ENCODE results near the gene CAMK2N1. TPM values are rescaled to one million over a fixed set of nuclear protein-coding genes. Genes with fewer than 3 reads are reported as not detected.

Gene CAMK2N1
- total and polyA plus RNA-seq, 2 of the 8 experiments (the other 6 are each of a cell fraction or from before 2014, with no cell fraction given) = 2.3 to 5.6 TPM

- H4K20me1 ChIP-seq (replicated peaks in 1 of 2; ENCODE audit: control insufficient read depth in 1 of 2, insufficient read depth in 2 of 2, low read length in 2 of 2) = peaks cover 0 to 4% of the 10 kb centered on the region in 2 experiments
- H3K4me3 ChIP-seq (ENCODE audit: extremely low read depth in 1 of 4, insufficient read depth in 2 of 4, low read depth in 3 of 4, low read length in 4 of 4) = no peak overlapping the region
- no peak overlapping the region for H4K91ac ChIP-seq (replicated peaks; ENCODE audit: insufficient read length, low read length)
- ChIA-PET CTCF (ENCODE audit: partially characterized antibody) (interaction anchor here (0.7 to 1.1 kb wide), 3 partner anchors 134 to 264 kb away, joined by 3 read pairs; no protein-coding TSS in a partner anchor), POLR2A (ENCODE audit: partially characterized antibody) (no interaction called here)
- no peak overlapping the region for H3K4me2 ChIP-seq (ENCODE audit: insufficient read depth in 1 of 2, low read depth in 2 of 2, low read length in 2 of 2)
- H2AK5ac ChIP-seq (ENCODE audit: low read depth, low read length) = no peak overlapping the region
- DNase-seq (ENCODE audit: low read depth in 1 of 2, low spot score in 2 of 2) (no peak), FAIRE-seq (no peak)
- H2BK5ac ChIP-seq (ENCODE audit: low read depth, low read length) = no peak overlapping the region
- H4K5ac ChIP-seq (ENCODE audit: insufficient read length, low read depth, low read length) = no peak overlapping the region
- no peak overlapping the region for H3K4ac ChIP-seq (replicated peaks; ENCODE audit: insufficient read length, low read depth, low read length)
- H3K9me3 ChIP-seq (ENCODE audit: insufficient read depth in 2 of 2, low read depth in 1 of 2, low read length in 1 of 2) = no peaks in the 10 kb centered on the region
- no peaks in the 10 kb centered on the region for H3K79me1 ChIP-seq (ENCODE audit: low read depth, low read length)
- H3K56ac ChIP-seq (replicated peaks; ENCODE audit: insufficient read length, low read depth, low read length) = no peak overlapping the region
- no peak overlapping the region for H3K18ac ChIP-seq (ENCODE audit: extremely low read depth, low read length)
- no peak overlapping the region for H2BK20ac ChIP-seq (ENCODE audit: low read length)
- H2AFZ ChIP-seq (ENCODE audit: low read length) = no peak overlapping the region
- no peaks in the 10 kb centered on the region for H3K79me2 ChIP-seq (ENCODE audit: control insufficient read depth in 1 of 2, insufficient read depth in 2 of 2, low read length in 2 of 2)
- no peaks in the 10 kb centered on the region; the same call in 1 of the 2 replicates for H3K23me2 ChIP-seq (ENCODE audit: low read depth, low read length)
- TF ChIP-seq SUZ12 (IDR thresholded peaks at IDR 0.05; ENCODE audit: low read length) = no peak
- no peak for TF ChIP-seq BCL11A (IDR thresholded peaks at IDR 0.05; ENCODE audit: low read depth in 2 of 2, low read length in 2 of 2)
- no peak for TF ChIP-seq KDM4A (IDR thresholded peaks at IDR 0.05; ENCODE audit: low read depth, low read length, severe bottlenecking)
- no peak overlapping the region for H2BK12ac ChIP-seq (ENCODE audit: low read depth, low read length)
- WGBS, 2 experiments (ENCODE audit: extremely low coverage in 1 of 2, insufficient coverage in 1 of 2, insufficient read length in 1 of 2, insufficient replicate concordance in 2 of 2, low coverage in 1 of 2, low lambda C conversion rate in 2 of 2, missing lambda C conversion rate in 1 of 2) = 89% methylated on average over 7 of the region's 7 CpGs; no CpG with 5 or more reads in 1 of the 2 experiments
- no peak overlapping the region for H3K14ac ChIP-seq (ENCODE audit: insufficient read length)
- H2BK120ac ChIP-seq (replicated peaks; ENCODE audit: low read depth, low read length) = no peak overlapping the region
- no peak overlapping the region for H3K23ac ChIP-seq (ENCODE audit: insufficient read length)
- H3K4me1 ChIP-seq (replicated peaks in 1 of 4; ENCODE audit: control insufficient read depth in 3 of 4, insufficient read depth in 4 of 4, low read length in 3 of 4) = peaks cover 0 to 11% (median 0%) of the 10 kb centered on the region in 4 experiments; a peak in 3 of 7 replicates
- peaks cover 8 to 29% (median 24%) of the 10 kb centered on the region in 4 experiments for H3K36me3 ChIP-seq (ENCODE audit: control insufficient read depth in 2 of 4, insufficient read depth in 4 of 4, low read length in 3 of 4)
- H3K27me3 ChIP-seq (replicated peaks in 1 of 4; ENCODE audit: control insufficient read depth in 3 of 4, extremely low read depth in 1 of 4, insufficient read depth in 3 of 4, low read length in 3 of 4) = no peaks in the 10 kb centered on the region
- no peak overlapping the region; the same call in 1 of the 2 replicates for H4K8ac ChIP-seq (ENCODE audit: extremely low read depth, insufficient read depth, low read length)
- no peak overlapping the region for H2BK15ac ChIP-seq (ENCODE audit: low read length)
- H3K27ac ChIP-seq (ENCODE audit: low read depth, low read length) = no peak overlapping the region
- H3K9ac ChIP-seq (replicated peaks in 1 of 4; ENCODE audit: extremely low read depth in 1 of 4, low read depth in 3 of 4, low read length in 3 of 4) = no peak overlapping the region
Observed at GRCh38 chr1:20498116-20498515, 12.1 kb upstream of the CAMK2N1 start.

Data from H1 (cell line).